ENCODE measurements around the gene ZMAT3.

The ZMAT3 gene

GRCh38 chr3:179026636-179027035 is 45.0 kb downstream of the ZMAT3 start:
- no peak overlapping the region for H3K4me3 ChIP-seq (ENCODE audit: low read length)
- no peaks in the 10 kb centered on the region for H3K9me2 ChIP-seq (replicated peaks; ENCODE audit: insufficient read depth, low read length)
- no peak for TF ChIP-seq EZH2phosphoT487 (IDR thresholded peaks at IDR 0.05; ENCODE audit: low read length)
- TF ChIP-seq EZH2 (optimal IDR thresholded peaks at IDR 0.05; ENCODE audit: low read depth, low read length), result no peak
- no peak for TF ChIP-seq CTCF (IDR thresholded peaks at IDR 0.05; ENCODE audit: low read length)
- H2AFZ ChIP-seq (ENCODE audit: low read length), result no peak overlapping the region
- no peaks in the 10 kb centered on the region for H3K36me3 ChIP-seq (replicated peaks; ENCODE audit: insufficient read depth, low read length)
- no peak overlapping the region for H3K27ac ChIP-seq (ENCODE audit: low read length)
- H3K9me3 ChIP-seq (replicated peaks; ENCODE audit: insufficient read depth, low read length), result no peaks in the 10 kb centered on the region
- no peaks in the 10 kb centered on the region for H3F3A ChIP-seq (ENCODE audit: insufficient read depth, low read length)
- H3K27me3 ChIP-seq (replicated peaks; ENCODE audit: insufficient read depth, low read length), result no peaks in the 10 kb centered on the region
- no peaks in the 10 kb centered on the region for H3K79me2 ChIP-seq (ENCODE audit: low read length)
- no peak overlapping the region for H3K9ac ChIP-seq (ENCODE audit: low read length)
- no peaks in the 10 kb centered on the region for H4K20me1 ChIP-seq (ENCODE audit: insufficient read depth, low read length)
- no peak for DNase-seq
- peaks cover 2% of the 10 kb centered on the region; the same call in 1 of the 2 replicates for H3K4me1 ChIP-seq (ENCODE audit: low read length)
- no peak overlapping the region for H3K4me2 ChIP-seq (ENCODE audit: low read depth, low read length)

GRCh38 chr3:179021119-179021903 is 50.3 kb downstream of the ZMAT3 start:
- Histone ChIP-seq H3K4me2 (ENCODE audit: low read depth, low read length) (peak overlapping the region; percentile 1; the same call in 1 of the 2 replicates), H4K20me1 (ENCODE audit: insufficient read depth, low read length) (no peaks in the 10 kb centered on the region), H3K36me3 (replicated peaks; ENCODE audit: insufficient read depth, low read length) (no peaks in the 10 kb centered on the region), H2AFZ (ENCODE audit: low read length) (no peak overlapping the region), H3K4me1 (ENCODE audit: low read length) (peaks cover 13% of the 10 kb centered on the region), H3K79me2 (ENCODE audit: low read length) (no peaks in the 10 kb centered on the region), H3K9me3 (replicated peaks; ENCODE audit: insufficient read depth, low read length) (no peaks in the 10 kb centered on the region), H3K27ac (ENCODE audit: low read length) (no peak overlapping the region), H3K27me3 (replicated peaks; ENCODE audit: insufficient read depth, low read length) (no peaks in the 10 kb centered on the region), H3F3A (ENCODE audit: insufficient read depth, low read length) (peaks cover 3% of the 10 kb centered on the region; the same call in 1 of the 2 replicates), H3K9ac (ENCODE audit: low read length) (no peak overlapping the region), H3K9me2 (replicated peaks; ENCODE audit: insufficient read depth, low read length) (no peaks in the 10 kb centered on the region), H3K4me3 (ENCODE audit: low read length) (no peak overlapping the region)
- no peak for TF ChIP-seq EZH2 (optimal IDR thresholded peaks at IDR 0.05; ENCODE audit: low read depth, low read length)
- TF ChIP-seq EZH2phosphoT487 (IDR thresholded peaks at IDR 0.05; ENCODE audit: low read length), result no peak
- TF ChIP-seq CTCF (IDR thresholded peaks at IDR 0.05; ENCODE audit: low read length), result no peak
- DNase-seq, result no peak

GRCh38 chr3:179020112-179020511 is 51.5 kb downstream of the ZMAT3 start:
- TF ChIP-seq CTCF (IDR thresholded peaks at IDR 0.05; ENCODE audit: low read length) (no peak), EZH2 (optimal IDR thresholded peaks at IDR 0.05; ENCODE audit: low read depth, low read length) (no peak), EZH2phosphoT487 (IDR thresholded peaks at IDR 0.05; ENCODE audit: low read length) (no peak)
- no peaks in the 10 kb centered on the region for H3K79me2 ChIP-seq (ENCODE audit: low read length)
- no peaks in the 10 kb centered on the region for H3K27me3 ChIP-seq (replicated peaks; ENCODE audit: insufficient read depth, low read length)
- no peaks in the 10 kb centered on the region for H3K9me2 ChIP-seq (replicated peaks; ENCODE audit: insufficient read depth, low read length)
- H3F3A ChIP-seq (ENCODE audit: insufficient read depth, low read length), result peaks cover 3% of the 10 kb centered on the region; the same call in 1 of the 2 replicates
- no peaks in the 10 kb centered on the region for H3K9me3 ChIP-seq (replicated peaks; ENCODE audit: insufficient read depth, low read length)
- no peak for DNase-seq
- H3K4me2 ChIP-seq (ENCODE audit: low read depth, low read length), result no peak overlapping the region
- no peak overlapping the region for H3K27ac ChIP-seq (ENCODE audit: low read length)
- H3K9ac ChIP-seq (ENCODE audit: low read length), result no peak overlapping the region
- H3K36me3 ChIP-seq (replicated peaks; ENCODE audit: insufficient read depth, low read length), result no peaks in the 10 kb centered on the region
- no peak overlapping the region for H2AFZ ChIP-seq (ENCODE audit: low read length)
- H3K4me3 ChIP-seq (ENCODE audit: low read length), result no peak overlapping the region
- H4K20me1 ChIP-seq (ENCODE audit: insufficient read depth, low read length), result no peaks in the 10 kb centered on the region
- peaks cover 16% of the 10 kb centered on the region for H3K4me1 ChIP-seq (ENCODE audit: low read length)

Data from MM.1S (cell line).